Transverse colon (tissue), 4 donors: ENCODE results near the gene SMAD5.

Source experiments
- EP300 ChIP-seq: sonication (generic); formaldehyde crosslinking; IDR thresholded peaks from one replicate; pipeline ENCODE4 v1.6.1; 2017; ENCODE audit warnings: antibody characterized with exemption, low read depth
- POLR2A ChIP-seq: fragments of 450-650 bp; IDR thresholded peaks from one replicate; pipeline ENCODE4 v1.6.1; 2016; ENCODE audit warnings: antibody characterized with exemption, mild to moderate bottlenecking, moderate library complexity
- POLR2AphosphoS5 ChIP-seq, 3 donors: sonication (generic); formaldehyde crosslinking; IDR thresholded peaks; one replicate each; pipeline ENCODE4 v1.6.1; 2016; ENCODE audit warnings: antibody characterized with exemption in 3 of 3
- TF ChIP-seq, protein P1 (sequence below), 5 experiments: fragments of 200-600 bp in 3 of 5; fragments of 450-650 bp in 2 of 5; sonication (generic) in 3 of 5; IDR thresholded peaks; 1 replicate in 2 of 5; 2 replicates in 3 of 5; pipeline ENCODE4 v1.5.1; 2016 to 2017; ENCODE audit warnings: antibody characterized with exemption in 5 of 5, inconsistent platforms in 3 of 5, mild to moderate bottlenecking in 2 of 5, moderate library complexity in 1 of 5

DNA sequence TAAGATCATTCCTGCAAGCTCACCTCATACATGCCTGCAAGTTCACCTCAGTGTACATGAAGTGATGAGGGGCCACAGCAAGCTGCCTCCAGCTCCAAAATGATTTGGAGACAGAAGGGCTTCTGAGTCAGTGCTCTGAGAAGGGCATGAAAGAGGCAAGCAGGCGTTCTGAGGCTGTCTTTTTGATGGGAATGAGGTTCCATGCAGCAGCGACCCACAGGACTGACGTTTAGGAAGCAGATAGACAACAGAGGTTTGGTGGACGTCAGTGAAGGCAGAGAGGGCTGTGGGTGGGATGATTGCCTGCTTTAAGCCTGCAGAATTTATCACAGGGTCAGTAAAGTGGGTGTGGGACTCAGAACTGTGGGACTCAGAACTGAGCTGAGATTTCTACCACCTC, 69.2 kb downstream of the SMAD5 start:
- no peak for TF ChIP-seq POLR2AphosphoS5 (IDR thresholded peaks at IDR 0.05)
- TF ChIP-seq POLR2A: no peak
- TF ChIP-seq, protein P1, sequence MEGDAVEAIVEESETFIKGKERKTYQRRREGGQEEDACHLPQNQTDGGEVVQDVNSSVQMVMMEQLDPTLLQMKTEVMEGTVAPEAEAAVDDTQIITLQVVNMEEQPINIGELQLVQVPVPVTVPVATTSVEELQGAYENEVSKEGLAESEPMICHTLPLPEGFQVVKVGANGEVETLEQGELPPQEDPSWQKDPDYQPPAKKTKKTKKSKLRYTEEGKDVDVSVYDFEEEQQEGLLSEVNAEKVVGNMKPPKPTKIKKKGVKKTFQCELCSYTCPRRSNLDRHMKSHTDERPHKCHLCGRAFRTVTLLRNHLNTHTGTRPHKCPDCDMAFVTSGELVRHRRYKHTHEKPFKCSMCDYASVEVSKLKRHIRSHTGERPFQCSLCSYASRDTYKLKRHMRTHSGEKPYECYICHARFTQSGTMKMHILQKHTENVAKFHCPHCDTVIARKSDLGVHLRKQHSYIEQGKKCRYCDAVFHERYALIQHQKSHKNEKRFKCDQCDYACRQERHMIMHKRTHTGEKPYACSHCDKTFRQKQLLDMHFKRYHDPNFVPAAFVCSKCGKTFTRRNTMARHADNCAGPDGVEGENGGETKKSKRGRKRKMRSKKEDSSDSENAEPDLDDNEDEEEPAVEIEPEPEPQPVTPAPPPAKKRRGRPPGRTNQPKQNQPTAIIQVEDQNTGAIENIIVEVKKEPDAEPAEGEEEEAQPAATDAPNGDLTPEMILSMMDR (IDR thresholded peaks at IDR 0.05): no peak
- TF ChIP-seq EP300: no peak
